ENCODE data around the gene LYSMD4. TPM values are rescaled to one million over a fixed set of nuclear protein-coding genes. Genes with fewer than 3 reads are reported as not detected.
A peak's percentile ranks its signal among the peaks of the same experiment; 100 is the strongest.
"Not testable (repeated sequence)": the region's sequence is repeated elsewhere in the genome, so short reads cannot be mapped to it uniquely, and the experiment has no call there.

Gene LYSMD4
- 1.1 and 1.5 TPM in 2 replicates for total RNA-seq (2014; rRNA removed; shearing (Covaris generic); ENCODE audit: low replicate concordance)

- peak; percentile 85 for DNase-seq (ENCODE audit: low read depth)
- in situ Hi-C loops (cut with HindIII; ENCODE audit: low pct_unique_long_range_greater_than_20kb, low sequenced_read_pairs): no loop called here
These were observed at the start of gene LYSMD4 for GRCh38 chr15:99733268-99734039. Gene LYSMD4, minus strand, starts transcription at chr15:99733437. Its CDS starts 1,438 bp downstream, at chr15:99731999.

DNA sequence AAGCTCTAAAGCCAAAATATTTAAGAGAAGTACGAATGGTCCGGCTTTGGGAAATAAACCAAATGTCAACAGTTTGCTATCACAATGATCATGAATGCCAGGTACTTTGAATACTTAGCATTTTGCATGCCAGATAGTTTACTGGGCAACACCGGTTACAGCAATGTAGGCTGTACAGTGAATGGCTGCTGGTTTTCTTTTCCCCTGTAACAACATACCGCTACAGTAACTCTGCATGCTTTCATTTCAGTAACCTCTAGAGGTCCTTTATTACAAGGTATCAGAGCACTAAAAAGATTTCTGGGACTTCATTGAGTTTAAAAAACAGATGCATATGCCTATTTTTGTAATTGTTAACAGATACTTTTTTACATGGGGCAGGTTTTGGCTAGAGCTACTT, 48.8 kb upstream of the LYSMD4 start:
- in situ Hi-C loops (cut with HindIII; ENCODE audit: low pct_unique_long_range_greater_than_20kb, low sequenced_read_pairs); DNase-seq (ENCODE audit: low read depth): not testable (repeated sequence)

DNA sequence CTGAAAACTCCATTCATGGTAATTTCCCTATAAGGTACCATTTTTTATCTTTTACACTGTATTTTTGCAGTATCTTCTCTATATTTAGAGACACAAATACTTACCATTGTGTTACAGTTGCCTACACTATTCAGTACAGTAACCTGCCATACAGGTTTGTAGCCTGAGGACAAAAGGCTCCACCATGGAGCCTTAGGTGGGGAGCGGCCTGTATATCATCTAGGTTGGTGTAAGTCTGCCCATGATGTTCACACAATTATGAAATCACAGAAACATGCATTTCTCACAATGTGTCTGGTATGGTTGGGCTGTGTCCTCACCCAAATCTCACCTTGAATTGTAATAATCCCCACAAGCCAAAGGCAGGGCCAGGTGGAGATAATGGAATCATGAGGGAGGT, 43.9 kb upstream of the LYSMD4 start:
- in situ Hi-C loops (cut with HindIII; ENCODE audit: low pct_unique_long_range_greater_than_20kb, low sequenced_read_pairs): no loop called here

GRCh38 chr15:99764522-99764921, 31.3 kb upstream of the LYSMD4 start:
- in situ Hi-C loops (cut with HindIII; ENCODE audit: low pct_unique_long_range_greater_than_20kb, low sequenced_read_pairs): no loop called here
- DNase-seq (ENCODE audit: low read depth): no peak

More for the DNA sequence above, 43.9 kb upstream of the LYSMD4 start:
- no peak for DNase-seq (ENCODE audit: low read depth)

DNA sequence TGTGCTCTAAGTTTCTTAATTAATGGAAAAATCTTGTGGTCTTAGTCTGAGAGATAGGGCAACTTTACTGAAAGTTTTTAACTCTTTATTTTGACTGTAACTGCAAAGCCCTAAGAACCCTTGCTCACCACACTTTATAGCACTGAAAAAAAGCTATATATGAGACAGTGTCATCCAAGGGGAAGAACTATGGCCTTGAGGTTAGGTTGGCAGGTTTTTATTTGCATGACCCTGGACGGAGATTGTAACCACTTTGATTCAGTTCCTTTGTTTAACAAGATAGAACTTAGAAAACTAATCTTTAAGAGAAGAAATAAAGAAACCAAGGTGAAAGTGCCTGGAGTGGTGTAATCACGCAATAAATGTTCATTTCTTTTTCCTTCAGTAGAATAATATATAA, 30.6 kb upstream of the LYSMD4 start:
- in situ Hi-C loops (cut with HindIII; ENCODE audit: low pct_unique_long_range_greater_than_20kb, low sequenced_read_pairs): no loop called here
- DNase-seq (ENCODE audit: low read depth): no peak

DNA sequence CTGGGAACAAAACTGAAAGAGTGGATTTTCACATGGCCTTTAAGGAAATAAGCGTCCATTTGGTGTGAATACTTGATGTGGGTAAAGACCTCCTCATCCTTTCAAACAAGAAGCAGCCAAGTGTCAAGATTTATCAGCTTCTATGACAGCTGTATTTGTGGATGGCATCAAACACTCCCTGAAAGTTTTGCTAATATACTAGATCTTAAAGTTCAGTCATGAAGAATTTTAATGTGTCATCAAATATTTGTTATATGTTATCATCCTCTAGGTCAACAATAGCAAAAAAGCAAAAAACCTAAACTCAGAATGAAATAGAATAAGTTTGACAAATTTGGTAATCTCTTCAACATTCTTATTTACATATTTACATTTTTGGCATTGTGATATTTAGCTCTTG, 29.1 kb upstream of the LYSMD4 start:
- DNase-seq (ENCODE audit: low read depth): no peak
- in situ Hi-C loops (cut with HindIII; ENCODE audit: low pct_unique_long_range_greater_than_20kb, low sequenced_read_pairs): no loop called here

GRCh38 chr15:99755692-99756409, 22.6 kb upstream of the LYSMD4 start:
- peak; percentile 65 for DNase-seq (ENCODE audit: low read depth)
- in situ Hi-C loops (cut with HindIII; ENCODE audit: low pct_unique_long_range_greater_than_20kb, low sequenced_read_pairs): no loop called here

DNA sequence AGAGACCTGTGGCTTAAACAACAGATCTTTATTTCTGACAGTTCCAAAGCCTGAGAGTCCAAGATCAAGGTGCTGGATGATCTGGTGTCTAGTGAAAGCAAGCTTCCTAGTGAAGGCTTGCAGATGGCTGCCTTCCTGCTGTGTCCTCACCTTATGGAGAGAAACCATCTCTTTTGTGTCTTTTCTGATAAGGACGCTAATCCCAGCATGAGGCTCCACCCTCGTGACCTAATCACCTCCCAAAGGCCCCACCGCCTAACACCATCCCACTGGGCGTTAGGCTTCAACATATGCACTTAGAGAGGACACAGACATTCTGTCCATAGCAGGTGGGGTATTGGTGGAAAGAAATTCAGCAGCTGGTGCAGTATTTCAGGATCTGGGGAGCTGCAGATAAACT, 19.8 kb upstream of the LYSMD4 start:
- no peak for DNase-seq (ENCODE audit: low read depth)
- in situ Hi-C loops (cut with HindIII; ENCODE audit: low pct_unique_long_range_greater_than_20kb, low sequenced_read_pairs): no loop called here

- in situ Hi-C loops (cut with HindIII; ENCODE audit: low pct_unique_long_range_greater_than_20kb, low sequenced_read_pairs): no loop called here
- no peak for DNase-seq (ENCODE audit: low read depth)
These were observed 19.3 kb upstream of the LYSMD4 start for GRCh38 chr15:99752556-99752955.

- in situ Hi-C loops (cut with HindIII; ENCODE audit: low pct_unique_long_range_greater_than_20kb, low sequenced_read_pairs); DNase-seq (ENCODE audit: low read depth): not testable (repeated sequence)
These were observed 17.1 kb upstream of the LYSMD4 start for GRCh38 chr15:99750326-99750725.

- in situ Hi-C loops (cut with HindIII; ENCODE audit: low pct_unique_long_range_greater_than_20kb, low sequenced_read_pairs): no loop called here
- DNase-seq (ENCODE audit: low read depth): no peak
These were observed 16.1 kb upstream of the LYSMD4 start for GRCh38 chr15:99749386-99749785.

DNA sequence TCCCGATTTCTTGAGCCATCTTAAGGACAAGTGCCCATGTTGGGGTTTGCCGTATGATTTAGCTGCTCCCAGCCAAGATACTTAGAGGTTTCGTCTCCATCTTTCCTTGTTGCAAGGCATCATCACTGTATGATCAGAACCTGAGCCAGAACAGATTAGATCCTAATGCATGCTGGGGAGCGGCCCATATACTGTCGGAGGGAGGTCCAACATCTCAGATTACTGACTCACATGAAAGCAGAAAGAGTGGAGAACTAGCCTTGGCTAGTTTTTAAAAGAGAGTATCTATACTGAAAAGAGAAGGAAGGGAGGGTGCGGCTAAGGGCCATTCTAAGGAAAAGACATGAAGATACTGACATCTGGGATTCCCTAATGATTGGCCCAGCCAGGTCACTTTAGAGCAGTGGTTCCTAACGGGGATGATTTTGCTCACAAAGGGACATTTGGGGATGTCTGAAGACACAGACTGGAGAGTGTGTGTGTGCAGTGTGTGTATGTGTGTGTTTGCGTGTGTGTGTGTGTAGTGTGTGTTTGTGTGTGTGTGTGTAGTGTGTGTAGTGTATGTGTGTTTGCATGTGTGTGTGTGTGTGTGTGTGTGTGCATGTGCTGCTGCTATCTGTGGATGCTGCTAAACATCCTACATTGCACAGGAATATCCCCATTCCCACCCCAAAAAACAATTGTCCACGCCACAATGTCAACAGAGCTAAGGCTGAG, 12.3 kb upstream of the LYSMD4 start:
- in situ Hi-C loops (cut with HindIII; ENCODE audit: low pct_unique_long_range_greater_than_20kb, low sequenced_read_pairs): no loop called here

DNA sequence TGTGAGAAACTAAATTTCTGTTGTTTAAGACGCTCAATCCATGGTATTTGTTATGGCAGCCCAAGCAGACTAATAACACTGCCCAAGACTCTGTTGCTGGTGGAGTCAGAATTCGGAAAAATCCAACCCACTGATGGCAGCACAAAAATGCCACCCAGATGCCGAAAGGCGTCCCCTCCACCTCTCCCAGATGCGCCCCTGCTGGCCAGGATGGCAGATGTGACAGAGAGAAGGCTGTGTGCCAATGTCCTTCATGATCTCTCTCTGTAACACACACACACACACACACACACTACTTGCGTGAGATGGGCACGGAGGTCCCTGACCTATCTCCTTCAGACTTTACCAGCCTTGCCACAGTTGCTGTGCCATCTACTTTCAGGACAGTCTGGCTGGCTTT, 10.9 kb upstream of the LYSMD4 start:
- in situ Hi-C loops (cut with HindIII; ENCODE audit: low pct_unique_long_range_greater_than_20kb, low sequenced_read_pairs): no loop called here
- DNase-seq (ENCODE audit: low read depth): no peak

More for the DNA sequence above, 12.3 kb upstream of the LYSMD4 start:
- DNase-seq (ENCODE audit: low read depth): no peak

DNA sequence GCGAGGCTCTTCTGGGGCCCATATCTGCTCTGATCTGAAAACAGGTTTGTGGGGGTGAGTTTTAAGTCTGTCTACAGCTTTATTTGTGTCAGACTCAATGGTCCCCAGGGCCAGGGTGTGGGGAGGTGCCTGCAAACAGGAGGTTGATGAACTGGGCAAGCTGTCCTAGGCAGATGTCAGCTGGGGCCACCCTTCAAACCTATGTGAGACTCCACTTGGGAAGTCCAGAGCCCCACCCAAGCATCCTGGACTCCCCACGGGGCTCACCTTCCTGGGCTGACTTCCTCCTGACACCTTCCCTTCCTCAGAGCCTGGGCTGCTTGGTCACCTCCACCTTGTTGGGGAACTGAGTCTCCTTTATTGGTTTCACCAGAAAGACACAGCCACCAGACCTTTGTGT, 8.6 kb upstream of the LYSMD4 start:
- DNase-seq (ENCODE audit: low read depth): no peak
- in situ Hi-C loops (cut with HindIII; ENCODE audit: low pct_unique_long_range_greater_than_20kb, low sequenced_read_pairs): no loop called here

GRCh38 chr15:99738021-99738847, 5.0 kb upstream of the LYSMD4 start:
- in situ Hi-C loops (cut with HindIII; ENCODE audit: low pct_unique_long_range_greater_than_20kb, low sequenced_read_pairs): no loop called here
- DNase-seq (ENCODE audit: low read depth): no peak

GRCh38 chr15:99736702-99737101, 3.5 kb upstream of the LYSMD4 start:
- DNase-seq (ENCODE audit: low read depth): no peak
- in situ Hi-C loops (cut with HindIII; ENCODE audit: low pct_unique_long_range_greater_than_20kb, low sequenced_read_pairs): no loop called here

- DNase-seq (ENCODE audit: low read depth): no peak
- in situ Hi-C loops (cut with HindIII; ENCODE audit: low pct_unique_long_range_greater_than_20kb, low sequenced_read_pairs): no loop called here
These were observed 2.6 kb upstream of the LYSMD4 start for GRCh38 chr15:99735868-99736267.

DNA sequence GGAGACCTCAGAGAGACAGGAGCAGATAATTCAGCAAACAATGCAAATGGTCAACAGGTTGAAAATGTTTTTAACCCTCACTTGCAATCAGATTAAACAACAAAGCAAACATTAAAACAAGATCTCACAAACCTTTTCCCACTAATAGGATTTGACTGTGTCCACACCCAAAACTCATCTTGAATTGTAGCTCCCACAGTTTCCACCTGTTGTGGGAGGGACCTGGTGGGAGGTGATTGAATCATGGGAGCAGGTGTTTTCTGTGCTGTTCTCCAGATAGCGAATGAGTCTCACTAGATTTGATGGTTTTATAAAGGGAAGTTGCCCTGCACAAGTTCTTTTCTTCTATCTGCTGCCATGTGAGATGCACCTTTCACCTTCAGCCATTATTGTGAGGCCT, 1.3 kb upstream of the LYSMD4 start:
- no peak for DNase-seq (ENCODE audit: low read depth)
- in situ Hi-C loops (cut with HindIII; ENCODE audit: low pct_unique_long_range_greater_than_20kb, low sequenced_read_pairs): no loop called here

All from Caki2 (cell line).